Keratinocyte (primary cell): ENCODE results near the gene MED8. TPM values are rescaled to one million over a fixed set of nuclear protein-coding genes. Genes with fewer than 3 reads are reported as not detected.

Source experiments
- DNase-seq: peaks from one replicate; pipeline ENCODE4 v3.0.0-alpha.2; 2011; ENCODE audit warnings: low read depth, missing footprints, low spot score
- FAIRE-seq: peaks from 2 replicates; lab custom pipeline; 2011; peaks lifted over from hg19 to GRCh38; lab: Jason Lieb, UNC
- H2AFZ ChIP-seq: 2 replicates; pipeline ENCODE4 v1.6.0; 2012; ENCODE audit warnings: low read length, control low read depth, inconsistent platforms; ENCODE audit not compliant: control insufficient read depth
- H3K27ac ChIP-seq: 2 replicates; pipeline ENCODE4 v1.5.1; 2011; ENCODE audit warnings: low read length; ENCODE audit not compliant: control insufficient read depth, insufficient read depth
- H3K27me3 ChIP-seq: 3 replicates; pipeline ENCODE4 v1.6.0; 2011; ENCODE audit warnings: low read length; ENCODE audit not compliant: control insufficient read depth, insufficient read depth; ENCODE audit errors: extremely low read depth
- H3K36me3 ChIP-seq, 2 experiments: 2 replicates in 1 of 2; 3 replicates in 1 of 2; pipeline ENCODE4 v1.5.1; 2011; ENCODE audit warnings: low read length in 2 of 2, mild to moderate bottlenecking in 1 of 2; ENCODE audit not compliant: control insufficient read depth in 2 of 2, insufficient read depth in 2 of 2; ENCODE audit errors: extremely low read depth in 1 of 2
- H3K4me1 ChIP-seq: 3 replicates; pipeline ENCODE4 v1.5.1; 2011; ENCODE audit warnings: low read length; ENCODE audit not compliant: control insufficient read depth, insufficient read depth; ENCODE audit errors: extremely low read depth
- H3K4me2 ChIP-seq: 3 replicates; pipeline ENCODE4 v1.6.0; 2011; ENCODE audit warnings: low read depth, low read length; ENCODE audit not compliant: control insufficient read depth, insufficient read depth; ENCODE audit errors: extremely low read depth
- H3K4me3 ChIP-seq, 3 experiments: fragments of 200-600 bp in 1 of 3; sonication (generic) in 1 of 3; 2 replicates in 2 of 3; 3 replicates in 1 of 3; pipeline ENCODE4 v1.5.1; 2011 to 2016; ENCODE audit warnings: low read length in 3 of 3, mild to moderate bottlenecking in 3 of 3, control low read depth in 2 of 3, inconsistent platforms in 1 of 3, low read depth in 1 of 3, mixed read lengths in 1 of 3, mixed run types in 1 of 3, moderate library complexity in 1 of 3; ENCODE audit not compliant: control insufficient read depth in 2 of 3, insufficient read depth in 2 of 3; ENCODE audit errors: extremely low read depth in 1 of 3
- H3K79me2 ChIP-seq: 2 replicates; pipeline ENCODE4 v1.6.0; 2012; ENCODE audit warnings: low read length; ENCODE audit not compliant: control insufficient read depth, insufficient read depth
- H3K9ac ChIP-seq: 3 replicates; pipeline ENCODE4 v1.6.0; 2011; ENCODE audit warnings: low read length; ENCODE audit not compliant: control insufficient read depth, insufficient read depth; ENCODE audit errors: extremely low read depth
- H3K9me1 ChIP-seq: 3 replicates; pipeline ENCODE4 v1.6.0; 2011; ENCODE audit warnings: low read length; ENCODE audit not compliant: control insufficient read depth, insufficient read depth; ENCODE audit errors: extremely low read depth
- H3K9me3 ChIP-seq: 2 replicates; pipeline ENCODE4 v1.5.1; 2012; ENCODE audit warnings: low read depth, low read length; ENCODE audit not compliant: control insufficient read depth
- H4K20me1 ChIP-seq: 3 replicates; pipeline ENCODE4 v1.6.0; 2011; ENCODE audit warnings: low read length; ENCODE audit not compliant: control insufficient read depth, insufficient read depth; ENCODE audit errors: extremely low read depth
- EZH2 ChIP-seq: IDR thresholded peaks from one replicate; pipeline ENCODE4 v1.6.1; 2012; ENCODE audit warnings: inconsistent platforms, mild to moderate bottlenecking, low read length, moderate library complexity
- dilution Hi-C: fragments of 300-500 bp; cut with MboI; formaldehyde crosslinking; loops from one replicate; pipeline ENCODE4 v1.7.0; 2020; ENCODE audit warnings: low sequenced_read_pairs; ENCODE audit not compliant: extremely low pct_ligation_motif_present
- polyA plus RNA-seq, 5 experiments: library from polyadenylated mRNA; depleted of rRNA in 3 of 5; stranded (reverse) in 3 of 5; stranded (forward) in 1 of 5; unstranded in 1 of 5; fragments of >200 nt; gene quantifications; 1 replicate in 1 of 5; 2 replicates in 3 of 5; 3 replicates in 1 of 5; pipeline versions ENCODE4 v1.2.1 to v1.2.3, GENCODE V29; 2011 to 2012; ENCODE audit warnings: missing spikeins in 2 of 5, low read depth in 1 of 5, low replicate concordance in 1 of 5
- TF ChIP-seq, protein P1 (sequence below), 3 experiments: IDR thresholded peaks in 1 of 3; conservative IDR thresholded peaks in 1 of 3; optimal IDR thresholded peaks in 1 of 3; 2 replicates in 2 of 3; 3 replicates in 1 of 3; pipeline versions ENCODE3 to v1.5.1; 2011; ENCODE audit warnings: low read length in 3 of 3, mild to moderate bottlenecking in 3 of 3, moderate library complexity in 2 of 3, control low read depth in 1 of 3, inconsistent platforms in 1 of 3; ENCODE audit not compliant: insufficient read depth in 2 of 3; ENCODE audit errors: extremely low read depth in 1 of 3

MED8 gene
- polyA plus RNA-seq, 1 donor (not counting 4 experiments of a cell fraction or from before 2014, with no cell fraction given), result 14.3 TPM

DNA sequence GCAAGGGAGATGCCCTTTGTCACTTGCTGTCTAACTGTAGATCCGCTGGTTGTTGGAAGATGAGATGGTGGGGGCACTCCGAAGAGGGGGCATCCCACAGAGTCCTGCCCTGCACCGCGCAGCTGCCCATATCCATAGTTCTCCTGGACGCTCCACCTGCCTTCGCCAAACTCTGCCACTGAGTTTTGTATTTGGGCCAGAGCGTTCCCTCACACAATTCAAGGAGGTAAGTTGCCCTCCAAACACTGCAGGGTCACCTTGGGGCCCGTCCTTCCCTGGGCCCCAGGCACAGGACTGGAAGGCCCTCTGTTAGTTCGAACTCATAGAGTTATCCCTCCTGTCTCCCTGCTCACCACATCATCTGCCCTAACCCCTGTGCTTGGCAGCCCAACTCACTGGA lies 42.1 kb upstream of the MED8 start:
- Histone ChIP-seq H3K9me3 (no peaks in the 10 kb centered on the region), H3K27ac (no peak overlapping the region), H3K4me2 (no peak overlapping the region), H3K4me3 (no peak overlapping the region), H3K4me1 (no peaks in the 10 kb centered on the region), H3K9me1 (no peaks in the 10 kb centered on the region), H3K27me3 (no peaks in the 10 kb centered on the region), H3K36me3 (peaks cover 61 to 62% of the 10 kb centered on the region in 2 experiments), H3K9ac (no peak overlapping the region), H4K20me1 (peaks cover 2% of the 10 kb centered on the region), H2AFZ (no peak overlapping the region), H3K79me2 (no peaks in the 10 kb centered on the region)
- no peak for FAIRE-seq
- no peak for TF ChIP-seq EZH2
- TF ChIP-seq, protein P1, sequence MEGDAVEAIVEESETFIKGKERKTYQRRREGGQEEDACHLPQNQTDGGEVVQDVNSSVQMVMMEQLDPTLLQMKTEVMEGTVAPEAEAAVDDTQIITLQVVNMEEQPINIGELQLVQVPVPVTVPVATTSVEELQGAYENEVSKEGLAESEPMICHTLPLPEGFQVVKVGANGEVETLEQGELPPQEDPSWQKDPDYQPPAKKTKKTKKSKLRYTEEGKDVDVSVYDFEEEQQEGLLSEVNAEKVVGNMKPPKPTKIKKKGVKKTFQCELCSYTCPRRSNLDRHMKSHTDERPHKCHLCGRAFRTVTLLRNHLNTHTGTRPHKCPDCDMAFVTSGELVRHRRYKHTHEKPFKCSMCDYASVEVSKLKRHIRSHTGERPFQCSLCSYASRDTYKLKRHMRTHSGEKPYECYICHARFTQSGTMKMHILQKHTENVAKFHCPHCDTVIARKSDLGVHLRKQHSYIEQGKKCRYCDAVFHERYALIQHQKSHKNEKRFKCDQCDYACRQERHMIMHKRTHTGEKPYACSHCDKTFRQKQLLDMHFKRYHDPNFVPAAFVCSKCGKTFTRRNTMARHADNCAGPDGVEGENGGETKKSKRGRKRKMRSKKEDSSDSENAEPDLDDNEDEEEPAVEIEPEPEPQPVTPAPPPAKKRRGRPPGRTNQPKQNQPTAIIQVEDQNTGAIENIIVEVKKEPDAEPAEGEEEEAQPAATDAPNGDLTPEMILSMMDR (optimal IDR thresholded peaks at IDR 0.05 in 1 of 3, IDR thresholded peaks at IDR 0.05 in 1 of 3, conservative IDR thresholded peaks at IDR 0.05 in 1 of 3; ENCODE audit: extremely low read depth in 1 of 3, insufficient read depth in 2 of 3, low read length in 3 of 3), result no peak
- dilution Hi-C loops, result no loop called here
- no peak for DNase-seq

DNA sequence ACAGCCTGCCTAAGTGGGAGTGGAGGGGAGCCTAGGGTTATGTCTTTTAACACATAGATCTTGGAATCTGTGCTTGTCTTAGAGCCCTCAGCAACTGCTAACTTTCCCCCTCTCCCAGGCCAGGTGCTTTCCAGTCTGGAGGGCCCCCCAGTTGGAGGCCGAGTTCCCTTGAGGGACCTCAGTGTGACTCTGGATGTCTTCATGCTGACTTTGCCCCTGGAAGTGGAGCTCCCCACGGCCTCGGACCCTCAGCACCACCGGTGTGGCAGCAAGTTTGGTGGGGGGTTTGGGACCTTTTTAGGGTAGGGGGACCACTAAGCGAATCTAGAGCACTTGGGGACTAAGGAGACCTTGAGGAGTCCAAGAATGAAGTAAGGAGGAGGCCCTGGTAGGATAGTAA lies 41.2 kb upstream of the MED8 start:
- H3K4me2 ChIP-seq, result no peak overlapping the region
- H3K79me2 ChIP-seq, result no peaks in the 10 kb centered on the region
- FAIRE-seq (no peak), DNase-seq (no peak)
- dilution Hi-C loops, result no loop called here
- H3K27ac ChIP-seq, result no peak overlapping the region
- H3K9ac ChIP-seq, result no peak overlapping the region
- TF ChIP-seq EZH2, result no peak
- no peaks in the 10 kb centered on the region for H3K27me3 ChIP-seq
- no peak overlapping the region for H2AFZ ChIP-seq
- peaks cover 64 to 70% of the 10 kb centered on the region in 2 experiments for H3K36me3 ChIP-seq
- peaks cover 2% of the 10 kb centered on the region for H4K20me1 ChIP-seq
- H3K4me1 ChIP-seq, result no peaks in the 10 kb centered on the region
- H3K9me1 ChIP-seq, result no peaks in the 10 kb centered on the region
- no peaks in the 10 kb centered on the region for H3K9me3 ChIP-seq
- H3K4me3 ChIP-seq, result no peak overlapping the region

DNA sequence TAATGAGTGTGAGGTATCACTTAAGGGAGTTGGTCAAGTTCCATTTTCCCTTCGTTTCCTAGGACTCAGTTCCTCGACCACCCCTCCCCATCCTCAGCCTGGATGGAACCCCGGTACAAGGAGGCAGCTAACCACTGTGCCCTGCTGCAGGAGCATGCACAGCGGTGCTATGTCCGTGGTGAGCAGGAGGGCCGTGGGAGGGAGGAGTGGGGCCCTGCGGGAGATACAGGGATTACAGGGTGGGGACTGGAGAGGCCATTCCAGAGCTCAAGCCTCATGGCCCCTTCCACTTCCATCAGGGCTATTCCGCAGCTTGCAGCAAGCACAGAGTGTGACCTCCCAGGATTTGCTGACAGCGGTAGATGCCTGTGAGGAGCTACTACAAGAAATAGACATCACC lies 38.3 kb upstream of the MED8 start:
- Histone ChIP-seq H2AFZ (no peak overlapping the region), H4K20me1 (peaks cover 2% of the 10 kb centered on the region), H3K9me3 (peaks cover 8% of the 10 kb centered on the region), H3K9me1 (no peaks in the 10 kb centered on the region), H3K27ac (no peak overlapping the region), H3K4me2 (no peak overlapping the region), H3K27me3 (no peaks in the 10 kb centered on the region), H3K4me3 (no peak overlapping the region), H3K79me2 (no peaks in the 10 kb centered on the region), H3K4me1 (no peaks in the 10 kb centered on the region), H3K9ac (no peak overlapping the region), H3K36me3 (peaks cover 72 to 74% of the 10 kb centered on the region in 2 experiments)
- DNase-seq (no peak), FAIRE-seq (no peak)
- dilution Hi-C loops, result no loop called here
- TF ChIP-seq EZH2, result no peak
- TF ChIP-seq, protein P1 (optimal IDR thresholded peaks at IDR 0.05 in 1 of 3, IDR thresholded peaks at IDR 0.05 in 1 of 3, conservative IDR thresholded peaks at IDR 0.05 in 1 of 3; ENCODE audit: extremely low read depth in 1 of 3, insufficient read depth in 2 of 3, low read length in 3 of 3), result no peak
